IPS-18a (cell line): Measurements from ENCODE around the gene EBLN1.

ENCODE experiments used
- H3K27ac ChIP-seq: one replicate; pipeline ENCODE4 v1.5.1; 2013; ENCODE audit warnings: low read length
- H3K27me3 ChIP-seq: one replicate; pipeline ENCODE4 v1.6.1; 2013; ENCODE audit warnings: mild to moderate bottlenecking, low read length; ENCODE audit not compliant: control insufficient read depth, insufficient read depth
- H3K36me3 ChIP-seq: one replicate; pipeline ENCODE4 v1.6.1; 2013; ENCODE audit warnings: low read depth, low read length; ENCODE audit not compliant: control insufficient read depth
- H3K4me1 ChIP-seq: one replicate; pipeline ENCODE4 v1.6.1; 2013; ENCODE audit warnings: low read depth, low read length; ENCODE audit not compliant: control insufficient read depth
- H3K4me3 ChIP-seq: one replicate; pipeline ENCODE4 v1.5.1; 2013; ENCODE audit warnings: low read length
- H3K9ac ChIP-seq: one replicate; pipeline ENCODE4 v1.6.1; 2013; ENCODE audit warnings: mild to moderate bottlenecking, low read length, moderate library complexity
- H3K9me3 ChIP-seq: one replicate; pipeline ENCODE4 v1.6.1; 2013; ENCODE audit warnings: low read depth, low read length; ENCODE audit not compliant: control insufficient read depth

EBLN1 gene

GRCh38 chr10:22170582-22170981 is 47.2 kb downstream of the EBLN1 start:
- H3K4me1 ChIP-seq = no peaks in the 10 kb centered on the region
- H3K36me3 ChIP-seq = no peaks in the 10 kb centered on the region
- no peaks in the 10 kb centered on the region for H3K27me3 ChIP-seq
- H3K4me3 ChIP-seq = no peak overlapping the region
- H3K9me3 ChIP-seq = no peaks in the 10 kb centered on the region
- no peak overlapping the region for H3K9ac ChIP-seq
- H3K27ac ChIP-seq = no peak overlapping the region

- Histone ChIP-seq H3K36me3 (no peaks in the 10 kb centered on the region), H3K9ac (no peak overlapping the region), H3K27me3 (no peaks in the 10 kb centered on the region), H3K4me3 (no peak overlapping the region), H3K27ac (no peak overlapping the region), H3K4me1 (peaks cover 9% of the 10 kb centered on the region), H3K9me3 (no peaks in the 10 kb centered on the region)
These were observed 57.8 kb downstream of the EBLN1 start for GRCh38 chr10:22159979-22160378.

GRCh38 chr10:22159180-22159579 is 58.6 kb downstream of the EBLN1 start:
- Histone ChIP-seq H3K4me3 (no peak overlapping the region), H3K4me1 (peaks cover 9% of the 10 kb centered on the region), H3K9me3 (no peaks in the 10 kb centered on the region), H3K9ac (no peak overlapping the region), H3K27me3 (no peaks in the 10 kb centered on the region), H3K27ac (no peak overlapping the region), H3K36me3 (no peaks in the 10 kb centered on the region)
